Inflammatory macrophage (primary cell): ENCODE measurements around the gene FAM149A.
A peak's percentile ranks its signal among the peaks of the same experiment; 100 is the strongest.

Experiments
- DNase-seq, 2 donors: peaks; one replicate each; pipeline ENCODE4 v3.0.0-alpha.2; 2020 to 2022

Gene FAM149A

DNA sequence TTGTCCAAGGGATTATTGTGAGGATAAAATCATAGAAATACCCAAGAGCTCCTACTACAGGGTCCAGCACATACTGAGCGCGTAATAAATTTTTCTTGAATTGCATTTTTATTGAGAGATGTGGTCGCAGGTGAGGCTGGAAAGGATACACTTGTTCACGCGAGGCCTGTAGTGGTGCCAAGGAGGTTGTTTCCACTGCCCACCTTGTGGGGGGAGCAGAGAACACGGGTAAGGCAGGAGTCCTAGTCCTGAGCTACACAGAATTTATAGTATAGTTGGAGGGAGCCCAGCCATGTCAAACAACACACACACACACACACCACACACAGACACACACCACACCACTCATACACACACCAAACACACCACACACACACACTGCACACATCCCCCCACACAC lies 55.1 kb downstream of the FAM149A start:
- no peak for DNase-seq

DNA sequence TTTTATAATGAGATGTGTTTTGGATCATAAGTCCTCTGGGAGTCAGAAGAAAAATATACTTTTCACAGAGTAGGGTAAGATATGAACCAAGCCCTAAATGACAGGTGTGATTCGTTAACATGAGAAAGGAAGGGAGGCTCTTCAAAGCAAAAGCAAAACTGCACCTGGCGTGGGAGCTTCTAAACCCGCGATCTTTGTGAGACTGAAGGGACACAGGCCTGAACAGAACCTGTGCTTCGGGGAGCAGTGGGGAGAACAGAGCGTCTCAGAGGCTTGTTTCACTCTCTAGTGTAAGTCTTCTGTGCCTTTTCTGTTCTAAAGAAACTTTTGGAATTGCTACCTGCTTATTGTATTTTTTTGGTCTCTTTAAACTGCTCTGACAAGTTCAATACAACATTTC lies 56.6 kb downstream of the FAM149A start:
- DNase-seq = no peak

DNA sequence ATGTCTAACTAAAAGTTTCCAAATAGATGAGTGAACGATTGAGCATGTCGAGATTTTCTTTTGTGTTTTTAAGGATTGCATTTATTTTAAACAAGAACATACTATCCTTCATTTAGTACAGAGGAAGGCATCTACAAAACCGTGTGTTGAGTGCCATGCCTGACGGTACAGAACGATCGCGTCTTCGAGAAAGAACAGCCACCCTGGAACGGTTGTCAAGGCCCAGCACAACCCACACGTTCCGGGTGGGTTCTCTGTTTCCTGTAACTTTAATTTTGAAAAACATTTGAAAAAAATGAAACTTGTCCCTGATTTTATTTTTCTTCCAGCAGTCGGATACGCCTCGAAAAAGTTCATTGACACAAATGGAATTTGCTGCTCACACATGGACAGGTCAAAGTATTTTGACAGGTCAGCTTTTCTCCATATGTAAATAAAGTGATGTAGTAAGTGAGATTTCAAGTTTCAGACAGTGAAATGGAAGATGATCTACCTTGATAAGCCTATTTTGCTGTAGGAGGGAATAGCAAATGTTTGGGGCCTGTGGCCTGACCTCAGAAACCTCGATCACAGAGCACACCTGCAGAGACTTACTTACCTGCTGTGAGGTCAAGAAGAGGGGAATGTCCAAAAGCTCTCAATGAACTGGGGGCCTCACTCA lies 62.5 kb downstream of the FAM149A start:
- DNase-seq = no peak

DNA sequence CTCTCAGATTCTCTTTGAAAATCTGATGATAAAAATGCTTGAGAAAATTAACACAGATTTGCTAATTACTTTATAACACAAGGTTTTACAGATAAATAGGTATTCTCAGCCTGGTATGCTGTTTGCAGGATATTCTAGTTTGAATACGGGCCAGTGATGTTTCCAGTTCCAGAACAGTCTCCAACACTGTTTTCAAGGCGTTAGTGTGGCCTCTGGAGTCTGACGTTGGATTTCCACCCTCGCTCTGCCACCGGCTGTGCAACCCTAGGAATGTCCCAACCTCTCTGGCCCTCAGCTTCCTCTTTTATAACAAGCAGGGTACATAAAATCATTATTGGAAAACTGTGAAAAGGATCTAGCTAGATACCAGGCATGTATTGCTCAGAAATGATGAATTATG lies 63.1 kb downstream of the FAM149A start:
- no peak for DNase-seq

DNA sequence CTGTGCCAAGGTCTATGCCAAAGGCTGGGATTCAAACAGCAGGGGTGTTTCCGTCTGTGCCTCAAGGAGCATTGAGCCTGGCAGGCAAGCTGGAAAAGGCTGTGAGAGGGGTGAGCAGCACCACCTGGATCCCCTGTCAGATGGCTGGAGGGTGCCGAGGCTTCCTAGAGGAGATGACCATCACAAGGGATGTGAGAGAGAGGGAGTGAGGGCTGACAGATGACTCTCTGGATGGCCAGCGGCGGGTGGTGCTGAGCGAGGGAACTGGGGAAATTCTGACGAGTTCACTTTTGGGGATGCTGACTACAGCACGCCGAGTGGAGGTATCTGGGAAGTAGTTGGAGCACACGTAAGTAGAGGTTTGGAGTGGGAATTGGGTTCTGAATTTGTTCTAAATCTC lies 64.2 kb downstream of the FAM149A start:
- DNase-seq = no peak

DNA sequence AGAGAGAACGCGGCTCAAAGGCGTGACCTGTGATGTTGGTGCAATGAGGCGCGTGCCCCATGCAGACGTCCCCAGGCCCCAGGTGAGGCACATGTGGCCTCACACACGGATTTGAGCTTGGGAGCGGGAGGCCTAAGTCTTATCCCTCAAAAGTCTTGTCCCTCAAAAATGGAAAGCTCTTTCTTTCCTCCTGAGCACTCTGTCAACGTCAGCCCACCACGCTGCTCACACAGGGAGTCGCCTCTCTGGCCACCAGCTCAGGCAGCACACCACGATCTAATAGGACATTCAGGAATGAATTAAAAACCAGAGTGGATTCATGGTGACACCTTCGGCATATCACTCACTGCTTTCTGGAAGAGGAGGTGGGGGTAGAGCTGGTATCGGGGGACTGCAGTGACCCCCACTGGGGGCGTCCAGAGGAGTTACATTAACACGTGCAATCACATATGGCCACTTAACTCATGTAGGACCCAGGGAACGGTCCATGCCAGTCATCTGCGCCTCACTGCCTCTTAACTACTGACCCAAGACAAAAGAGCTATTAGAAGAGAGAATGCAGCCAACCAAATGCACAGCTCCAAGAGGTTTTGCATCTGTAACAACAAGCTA lies 64.9 kb downstream of the FAM149A start:
- DNase-seq = no peak

DNA sequence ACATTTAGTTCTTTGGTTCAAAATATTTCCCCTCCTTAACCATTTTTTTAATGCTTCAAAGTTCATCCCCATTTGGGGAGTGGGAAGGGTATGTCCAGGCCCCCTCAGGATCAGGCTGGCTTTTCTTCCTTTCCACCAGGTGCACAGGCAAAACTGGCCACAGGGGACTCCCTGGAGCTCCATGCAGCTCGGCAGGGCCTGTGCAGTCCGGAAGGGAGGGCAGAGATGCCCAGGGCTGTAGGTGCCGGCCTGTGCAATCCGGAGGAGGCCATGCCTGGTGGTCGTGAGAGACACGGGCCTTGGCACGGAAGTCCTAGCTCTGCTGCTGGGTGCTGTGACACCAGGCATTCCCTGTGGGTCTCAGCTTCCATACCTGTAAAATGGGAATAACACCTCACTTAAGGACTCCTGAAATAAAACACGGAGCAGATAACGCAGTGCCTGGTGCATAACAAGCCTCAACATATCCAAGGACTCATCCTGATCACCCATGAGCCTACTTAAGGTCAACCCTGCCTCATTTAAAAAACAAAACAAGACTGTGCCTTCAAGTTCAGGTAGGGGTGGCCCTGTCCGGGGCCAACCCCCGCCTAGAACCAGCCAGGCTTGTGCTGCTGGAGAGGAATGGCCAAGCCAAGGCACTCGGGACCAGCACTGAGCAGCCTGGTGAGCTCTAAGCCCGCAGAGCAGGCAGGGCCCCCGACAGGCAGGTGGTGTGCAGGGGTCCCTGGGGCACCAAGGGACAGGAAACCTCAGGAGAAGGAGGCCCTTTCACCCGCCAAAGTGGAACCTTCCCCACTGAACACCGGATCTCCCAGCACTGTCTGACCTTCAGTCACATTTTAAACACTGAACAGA lies 65.7 kb downstream of the FAM149A start:
- DNase-seq = no peak

DNA sequence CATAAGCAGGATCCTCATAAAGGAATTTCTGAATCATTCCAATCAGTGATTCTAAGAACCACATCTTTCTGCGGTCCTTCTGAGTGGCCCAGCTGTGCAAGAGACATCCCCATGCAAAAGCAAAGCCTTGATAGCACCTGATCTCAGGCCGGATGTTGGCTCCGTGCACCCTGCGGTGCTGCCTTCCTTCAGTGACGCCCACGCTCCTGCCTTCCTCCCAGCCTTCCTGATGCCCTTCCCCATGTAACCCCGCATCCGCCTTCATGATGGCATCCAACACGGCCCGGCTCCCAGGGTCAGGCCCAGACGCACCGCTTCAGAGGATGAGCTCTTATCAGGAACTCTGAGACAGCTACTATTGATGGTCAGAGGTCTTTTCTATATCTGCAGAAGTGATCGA lies 66.5 kb downstream of the FAM149A start:
- no peak for DNase-seq

DNA sequence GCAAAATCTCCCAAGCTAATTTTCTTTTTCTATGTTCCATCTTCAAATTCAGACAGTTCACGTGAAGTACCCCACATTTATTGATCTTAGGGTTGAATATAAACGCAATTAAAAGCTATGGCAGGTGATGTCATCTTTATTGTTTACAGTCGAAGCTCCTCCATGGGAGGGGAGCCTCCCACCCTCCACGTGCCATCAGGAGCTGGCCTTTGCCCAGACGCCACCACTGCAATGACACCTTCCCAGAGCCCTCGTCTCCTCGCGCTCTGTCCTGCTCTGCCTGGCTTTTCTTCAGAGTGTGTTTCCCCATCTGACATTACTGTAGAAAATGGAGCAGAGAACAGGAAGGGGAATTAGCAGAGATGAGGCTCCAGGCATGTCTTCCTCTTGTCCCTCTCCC lies 68.0 kb downstream of the FAM149A start:
- DNase-seq = no peak

DNA sequence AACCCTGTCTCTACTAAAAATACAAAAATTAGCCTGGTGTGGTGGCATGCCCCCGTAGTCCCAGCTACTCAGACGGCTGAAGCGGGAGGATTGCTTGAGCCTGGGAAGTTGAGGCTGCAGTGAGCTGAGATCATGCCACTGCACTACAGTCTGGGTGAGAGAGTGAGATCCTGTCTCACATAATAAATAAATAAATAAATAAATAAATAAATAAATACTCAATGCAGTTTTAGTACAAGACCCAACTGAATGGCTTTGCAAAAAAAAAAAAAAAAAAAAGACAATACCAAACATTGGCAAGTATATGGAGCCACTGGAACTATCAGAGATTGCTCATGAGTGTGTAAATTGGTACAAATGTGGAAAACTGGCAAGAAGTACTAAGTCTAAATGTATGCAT lies 83.6 kb downstream of the FAM149A start:
- no peak for DNase-seq

DNA sequence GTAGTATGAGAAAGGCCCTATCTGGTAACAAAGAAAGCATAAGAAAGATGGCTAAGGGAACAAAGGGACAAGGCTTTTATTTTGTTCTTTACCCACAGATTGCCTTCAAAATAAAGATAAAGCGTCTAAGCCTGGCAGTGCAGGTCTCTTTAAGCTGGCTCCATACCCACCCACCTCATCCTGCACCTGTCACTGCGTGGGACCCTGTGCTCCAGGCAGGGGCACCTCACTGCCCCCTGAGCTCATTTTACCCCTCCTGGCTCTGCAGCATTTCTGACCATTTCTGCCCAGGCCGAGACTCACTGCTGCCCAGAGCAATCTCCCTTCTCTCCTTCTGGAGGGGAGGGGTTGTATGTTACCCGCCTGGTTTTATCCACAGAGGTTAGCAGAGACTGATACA lies 85.2 kb downstream of the FAM149A start:
- DNase-seq = no peak

DNA sequence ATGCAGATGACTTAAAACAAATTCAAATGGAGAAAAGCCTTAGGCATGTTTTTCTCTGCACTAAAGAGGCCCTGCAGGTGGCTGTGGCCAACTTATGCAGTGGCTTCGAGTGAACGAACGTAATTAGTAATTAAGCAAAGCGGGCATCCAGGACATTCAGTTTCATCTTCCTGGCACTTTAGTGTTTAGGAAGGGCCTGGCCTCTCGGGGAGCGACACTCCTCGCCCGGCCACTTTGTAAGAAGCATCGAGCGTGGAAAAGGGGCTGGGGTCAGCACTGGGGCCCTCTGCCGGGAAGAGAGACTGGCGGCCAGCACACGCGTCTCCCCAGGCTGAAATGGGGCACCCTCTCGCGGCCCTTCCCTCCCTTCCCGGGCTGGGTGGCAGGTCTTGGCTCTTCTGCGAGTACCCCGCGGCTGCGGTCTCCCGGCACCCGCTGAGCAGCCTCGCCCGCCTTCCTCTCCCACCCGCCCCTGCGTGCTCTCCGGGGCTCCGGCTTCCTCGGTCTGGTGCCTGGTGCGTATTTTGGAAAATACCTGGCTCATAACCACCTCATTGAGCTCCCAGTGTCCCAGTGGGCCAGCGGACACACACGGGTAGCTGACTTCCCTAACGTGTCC lies 86.2 kb downstream of the FAM149A start:
- DNase-seq = peak; percentile 5 to 6

DNA sequence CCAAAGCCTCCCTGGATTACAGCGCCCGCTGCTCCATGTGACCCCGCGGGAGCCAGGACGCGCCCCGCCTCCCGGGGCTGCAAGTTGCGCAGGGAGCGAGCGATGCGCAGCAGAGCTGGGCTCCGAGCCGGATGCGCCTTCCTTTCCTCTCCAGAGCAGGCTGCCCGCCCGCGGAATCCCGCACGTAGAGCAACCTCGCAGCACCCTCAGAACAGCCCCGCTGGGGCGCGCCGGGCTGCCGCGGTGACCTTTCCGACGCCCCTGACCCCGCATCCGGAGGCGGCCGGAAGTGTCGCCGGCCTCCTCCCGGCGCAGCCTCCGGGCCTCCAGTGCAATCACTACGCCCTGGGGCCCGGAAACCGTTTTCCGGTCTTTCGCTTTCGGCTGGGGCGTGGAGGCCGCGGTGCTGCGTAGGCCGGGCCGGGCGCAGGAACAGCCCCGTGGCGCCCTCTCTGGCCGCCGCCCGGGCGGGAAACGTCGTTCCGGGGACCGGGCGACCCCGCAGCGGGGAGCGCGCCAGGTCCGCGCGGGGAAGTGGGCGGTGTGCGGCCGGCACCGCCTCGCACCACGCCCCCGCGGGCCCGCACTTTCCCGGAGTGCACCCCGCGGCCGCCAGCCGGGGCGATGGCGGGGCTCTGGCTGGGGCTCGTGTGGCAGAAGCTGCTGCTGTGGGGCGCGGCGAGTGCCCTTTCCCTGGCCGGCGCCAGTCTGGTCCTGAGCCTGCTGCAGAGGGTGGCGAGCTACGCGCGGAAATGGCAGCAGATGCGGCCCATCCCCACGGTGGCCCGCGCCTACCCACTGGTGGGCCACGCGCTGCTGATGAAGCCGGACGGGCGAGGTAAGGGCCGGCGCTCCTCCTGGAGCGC lies 86.9 kb downstream of the FAM149A start, which contains the start of gene CYP4V2:
Gene CYP4V2 (plus strand): TSS at position 368 of the 866 bp plus-strand sequence. CDS start 257 bp downstream, at position 625.
- peak; percentile 91 to 93 for DNase-seq

DNA sequence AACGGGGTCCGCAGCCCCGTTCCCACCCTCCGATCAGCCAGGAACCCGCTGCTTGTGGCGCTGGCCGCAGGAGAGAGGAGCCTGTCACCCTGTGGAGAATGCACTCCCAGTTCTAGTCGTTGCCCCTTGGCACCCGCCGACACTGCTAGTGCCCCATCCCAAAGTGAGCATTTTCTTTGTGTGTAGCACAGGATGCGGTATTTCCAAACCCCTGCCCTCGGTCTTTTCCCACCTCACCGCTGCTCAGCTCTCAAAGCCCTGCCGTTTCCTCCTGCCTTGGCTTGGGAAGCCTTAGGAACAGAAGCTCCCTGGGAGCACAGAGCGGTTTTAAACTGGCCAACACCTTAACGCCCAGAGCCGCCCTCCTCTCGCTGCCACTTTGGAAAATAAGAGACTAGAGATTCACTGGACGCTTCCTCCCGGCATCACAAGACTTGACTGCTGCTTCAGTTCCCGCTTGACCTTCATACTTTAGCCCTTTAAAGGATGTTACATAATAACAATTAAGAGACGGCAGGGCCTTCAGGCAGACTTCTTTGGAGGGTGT lies 87.6 kb downstream of the FAM149A start:
- DNase-seq = peak; percentile 65 to 69

DNA sequence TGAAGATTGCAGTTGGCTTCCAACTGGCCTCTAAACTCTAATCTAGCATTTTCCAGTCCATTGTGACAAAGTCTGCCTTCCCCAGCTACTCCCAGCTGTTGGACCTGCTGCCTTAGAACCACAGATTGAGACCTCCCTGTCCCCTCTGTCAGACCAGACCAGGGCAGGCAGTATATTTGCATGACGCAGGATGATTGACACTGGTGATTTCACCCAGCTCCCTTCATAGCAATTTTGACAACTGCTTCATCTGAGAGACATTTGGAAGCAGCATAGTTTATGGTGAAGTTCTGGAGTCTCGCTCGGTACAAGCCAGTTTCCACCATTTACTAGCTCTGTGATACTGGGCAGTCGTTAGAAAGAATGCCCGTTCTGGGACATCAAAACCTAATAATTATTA lies 89.3 kb downstream of the FAM149A start:
- DNase-seq = no peak

DNA sequence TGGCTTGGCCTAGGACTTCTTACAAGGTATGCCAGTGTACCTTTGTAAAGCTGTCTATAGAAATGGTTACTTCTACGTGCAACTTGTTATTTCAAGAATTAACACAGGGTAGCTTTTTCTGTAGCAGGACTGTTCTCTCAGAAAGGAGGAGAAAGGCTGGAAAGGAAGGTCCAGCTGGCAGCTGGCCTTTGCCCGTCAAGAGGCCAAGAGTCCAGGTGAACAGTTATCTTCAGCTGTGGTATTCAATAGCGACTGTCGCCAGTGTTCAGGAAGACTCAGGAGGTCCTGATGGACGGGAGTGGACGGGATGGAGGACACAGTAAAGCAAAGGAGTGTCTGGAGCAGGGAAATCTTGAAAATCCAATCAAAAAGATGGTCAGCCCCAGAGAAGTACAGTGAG lies 91.6 kb downstream of the FAM149A start:
- no peak for DNase-seq

DNA sequence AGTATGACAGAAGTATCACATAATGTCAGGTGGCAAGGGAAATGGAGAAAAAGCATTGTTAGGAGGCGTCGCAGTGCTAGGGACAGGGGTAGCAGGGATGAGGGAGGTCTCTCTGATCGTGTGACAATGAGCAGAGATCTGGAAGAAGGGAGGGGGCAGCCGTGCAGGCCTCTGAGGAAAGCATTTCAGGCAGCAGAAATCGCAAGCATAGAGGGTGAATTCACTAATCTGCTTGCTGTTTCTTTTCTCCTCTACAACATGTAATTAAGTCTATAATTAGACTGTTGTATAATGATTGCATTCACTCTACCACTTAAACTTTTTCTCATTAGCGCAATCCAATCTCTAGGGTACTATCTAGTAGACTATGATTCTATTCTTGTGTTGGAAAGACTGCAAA lies 96.0 kb downstream of the FAM149A start:
- no peak for DNase-seq

DNA sequence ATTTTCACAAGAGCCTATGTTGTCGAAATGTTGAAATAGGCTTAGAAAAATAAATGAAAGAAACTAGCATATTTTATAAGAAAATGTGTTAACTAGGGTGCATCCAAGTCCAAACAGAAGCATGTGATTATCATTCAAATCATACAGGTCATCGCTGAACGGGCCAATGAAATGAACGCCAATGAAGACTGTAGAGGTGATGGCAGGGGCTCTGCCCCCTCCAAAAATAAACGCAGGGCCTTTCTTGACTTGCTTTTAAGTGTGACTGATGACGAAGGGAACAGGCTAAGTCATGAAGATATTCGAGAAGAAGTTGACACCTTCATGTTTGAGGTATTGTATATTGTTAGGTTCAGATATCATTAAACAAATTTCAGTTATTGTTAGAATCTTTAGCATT lies 96.5 kb downstream of the FAM149A start:
- DNase-seq = no peak

DNA sequence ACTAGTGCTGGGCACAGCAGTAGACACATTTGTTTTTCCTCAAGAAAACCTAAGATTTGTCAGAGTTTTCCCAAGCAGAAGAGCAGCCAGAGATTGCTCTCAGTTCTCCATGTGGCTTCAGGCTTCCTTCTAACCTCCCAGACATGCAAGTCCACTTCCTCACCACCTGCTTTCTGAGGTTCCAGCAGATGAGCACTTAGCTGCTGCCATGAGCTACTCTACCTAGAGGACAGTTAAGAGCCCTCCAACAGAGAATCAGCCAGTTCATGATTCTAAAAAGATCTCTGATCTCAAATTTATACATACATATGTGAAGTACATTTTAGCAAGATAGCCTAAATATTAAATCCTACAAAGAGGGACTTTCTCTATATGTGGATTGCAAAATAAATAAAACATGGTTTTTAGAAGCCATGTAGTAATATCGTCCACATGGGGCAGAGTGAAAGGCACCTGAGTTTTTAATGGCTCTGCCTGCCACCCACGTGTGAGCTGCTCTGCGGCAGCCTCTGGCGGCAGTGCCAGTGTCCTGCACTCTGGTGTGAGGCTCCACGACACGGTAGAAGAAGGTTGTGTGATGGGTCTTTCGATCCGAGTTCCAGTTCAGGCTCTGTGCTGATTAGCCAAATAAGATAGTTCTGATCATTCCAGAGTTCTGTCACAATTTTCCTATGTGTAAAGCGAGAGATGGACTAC lies 97.2 kb downstream of the FAM149A start:
- DNase-seq = peak; percentile 24 to 53

DNA sequence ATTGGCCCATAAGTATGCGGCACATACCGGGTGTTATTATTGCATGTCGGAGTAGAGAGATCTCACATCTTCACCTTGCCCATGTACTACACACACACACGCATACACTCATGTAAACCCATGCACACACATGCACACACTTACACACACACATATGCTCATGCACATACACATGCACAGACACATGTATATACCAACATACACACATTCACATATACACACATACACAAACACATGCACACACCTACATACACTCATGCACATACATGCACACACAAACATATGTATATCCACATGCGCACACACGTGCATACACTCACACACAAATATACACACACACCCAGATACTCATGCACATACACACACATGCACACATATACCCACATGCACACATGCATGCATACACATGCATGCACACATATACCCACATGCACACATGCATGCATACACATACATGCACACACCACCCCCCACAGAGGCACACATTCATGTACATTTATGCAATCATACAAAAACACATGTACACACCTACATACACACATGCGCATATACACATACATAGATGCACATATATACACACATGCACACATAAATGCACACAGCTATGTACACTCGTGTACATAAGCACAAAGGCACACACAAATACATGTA lies 98.1 kb downstream of the FAM149A start:
- DNase-seq = no peak

DNA sequence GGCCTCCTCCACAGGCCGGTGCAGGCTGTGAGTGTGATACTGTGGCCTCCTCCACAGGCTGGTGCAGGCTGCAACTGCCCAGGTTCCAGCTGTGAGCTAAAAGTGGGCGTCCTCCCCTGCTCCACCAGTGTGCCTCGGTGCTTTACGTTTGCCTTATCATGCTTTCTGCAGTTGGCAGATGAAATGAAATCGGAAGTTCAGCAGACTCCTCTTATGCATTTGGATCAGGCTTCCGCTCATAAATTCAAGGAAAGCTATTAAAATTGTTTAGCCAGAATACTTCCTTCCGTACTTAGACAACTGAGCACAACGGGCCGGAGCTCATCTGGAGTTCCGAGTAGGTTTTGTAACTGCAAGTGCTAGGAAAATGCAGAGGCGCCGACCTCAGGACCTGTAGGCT lies 98.9 kb downstream of the FAM149A start:
- DNase-seq = no peak
